Gastroesophageal sphincter (tissue), 3 donors: ENCODE data around the gene COL19A1.

ENCODE experiments used
- POLR2AphosphoS5 ChIP-seq: sonication (generic); formaldehyde crosslinking; IDR thresholded peaks from one replicate; pipeline ENCODE4 v1.6.1; 2017; ENCODE audit warnings: antibody characterized with exemption
- TF ChIP-seq, protein P1 (sequence below), 4 experiments: fragments of 200-600 bp in 2 of 4; fragments of 450-650 bp in 2 of 4; sonication (generic) in 1 of 4; IDR thresholded peaks; one replicate each; pipeline ENCODE4 v1.5.1; 2017 to 2019; ENCODE audit warnings: antibody characterized with exemption in 4 of 4, mild to moderate bottlenecking in 2 of 4, moderate library complexity in 2 of 4

DNA sequence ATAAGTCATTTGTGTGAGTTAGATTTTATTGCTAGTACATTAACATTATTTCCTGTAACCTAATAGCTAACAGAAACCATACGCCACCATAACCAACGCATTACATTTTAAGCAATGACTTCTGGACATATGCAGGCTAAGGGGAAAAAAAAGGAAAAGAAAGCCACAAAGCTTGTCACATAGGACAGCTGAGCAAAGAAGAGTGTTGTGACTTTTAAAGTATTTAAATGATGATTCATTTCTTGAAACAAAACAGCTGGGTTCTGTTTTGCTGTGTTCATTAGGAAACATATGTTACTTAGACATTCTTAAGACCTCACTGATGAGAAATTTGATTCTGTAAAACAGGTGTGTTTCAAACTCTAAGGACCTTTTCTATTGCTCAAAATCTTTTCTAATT is 265.2 kb downstream of the COL19A1 start:
- TF ChIP-seq POLR2AphosphoS5, result no peak
- TF ChIP-seq, protein P1, sequence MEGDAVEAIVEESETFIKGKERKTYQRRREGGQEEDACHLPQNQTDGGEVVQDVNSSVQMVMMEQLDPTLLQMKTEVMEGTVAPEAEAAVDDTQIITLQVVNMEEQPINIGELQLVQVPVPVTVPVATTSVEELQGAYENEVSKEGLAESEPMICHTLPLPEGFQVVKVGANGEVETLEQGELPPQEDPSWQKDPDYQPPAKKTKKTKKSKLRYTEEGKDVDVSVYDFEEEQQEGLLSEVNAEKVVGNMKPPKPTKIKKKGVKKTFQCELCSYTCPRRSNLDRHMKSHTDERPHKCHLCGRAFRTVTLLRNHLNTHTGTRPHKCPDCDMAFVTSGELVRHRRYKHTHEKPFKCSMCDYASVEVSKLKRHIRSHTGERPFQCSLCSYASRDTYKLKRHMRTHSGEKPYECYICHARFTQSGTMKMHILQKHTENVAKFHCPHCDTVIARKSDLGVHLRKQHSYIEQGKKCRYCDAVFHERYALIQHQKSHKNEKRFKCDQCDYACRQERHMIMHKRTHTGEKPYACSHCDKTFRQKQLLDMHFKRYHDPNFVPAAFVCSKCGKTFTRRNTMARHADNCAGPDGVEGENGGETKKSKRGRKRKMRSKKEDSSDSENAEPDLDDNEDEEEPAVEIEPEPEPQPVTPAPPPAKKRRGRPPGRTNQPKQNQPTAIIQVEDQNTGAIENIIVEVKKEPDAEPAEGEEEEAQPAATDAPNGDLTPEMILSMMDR (IDR thresholded peaks at IDR 0.05), result no peak
